Tibial artery (tissue), 4 donors: ENCODE data around the gene TMEM164.
"Not testable (repeated sequence)": the region's sequence is repeated elsewhere in the genome, so short reads cannot be mapped to it uniquely, and the experiment has no call there.

Experiments
- DNase-seq, 2 donors: peaks; one replicate each; pipeline ENCODE4 v3.0.0-alpha.2; 2019
- H3K27ac ChIP-seq, 2 donors: fragments of 200-600 bp; sonication (generic) in 1 of 2; 1 replicate in 1 of 2; 2 replicates in 1 of 2; pipeline ENCODE4 v1.5.1; 2018 to 2019; ENCODE audit warnings: mild to moderate bottlenecking in 1 of 2
- H3K27me3 ChIP-seq, 2 donors: fragments of 200-600 bp; sonication (generic) in 1 of 2; one replicate each; pipeline versions ENCODE4 v1.5.1 to v1.6.0; 2016 to 2019
- H3K36me3 ChIP-seq, 3 donors: fragments of 200-600 bp; sonication (generic) in 2 of 3; one replicate each; pipeline ENCODE4 v1.5.1; 2016 to 2019; ENCODE audit warnings: mild to moderate bottlenecking in 2 of 3
- H3K4me1 ChIP-seq, 4 donors: fragments of 200-600 bp; sonication (generic) in 2 of 4; 1 replicate in 3 of 4; 2 replicates in 1 of 4; pipeline ENCODE4 v1.5.1; 2016 to 2019
- H3K4me3 ChIP-seq, 2 donors: fragments of 200-600 bp; sonication (generic) in 1 of 2; 1 replicate in 1 of 2; 2 replicates in 1 of 2; pipeline ENCODE4 v1.5.1; 2018 to 2019; ENCODE audit warnings: mild to moderate bottlenecking in 2 of 2
- H3K9me3 ChIP-seq, 3 donors: fragments of 200-600 bp; sonication (generic) in 1 of 3; one replicate each; pipeline ENCODE4 v1.5.1; 2016 to 2019
- intact Hi-C: fragments of 100-400 bp; cut with DNase I; formaldehyde crosslinking; loops from one replicate; pipeline ENCODE4 v1.15.0; 2023; ENCODE audit warnings: low total_unique reads
- TF ChIP-seq, protein P1 (sequence below), 2 experiments: fragments of 200-600 bp in 1 of 2; fragments of 450-650 bp in 1 of 2; IDR thresholded peaks; one replicate each; pipeline ENCODE4 v1.5.1; 2017 to 2019; ENCODE audit warnings: antibody characterized with exemption in 2 of 2, mild to moderate bottlenecking in 1 of 2, moderate library complexity in 1 of 2

Gene TMEM164

DNA sequence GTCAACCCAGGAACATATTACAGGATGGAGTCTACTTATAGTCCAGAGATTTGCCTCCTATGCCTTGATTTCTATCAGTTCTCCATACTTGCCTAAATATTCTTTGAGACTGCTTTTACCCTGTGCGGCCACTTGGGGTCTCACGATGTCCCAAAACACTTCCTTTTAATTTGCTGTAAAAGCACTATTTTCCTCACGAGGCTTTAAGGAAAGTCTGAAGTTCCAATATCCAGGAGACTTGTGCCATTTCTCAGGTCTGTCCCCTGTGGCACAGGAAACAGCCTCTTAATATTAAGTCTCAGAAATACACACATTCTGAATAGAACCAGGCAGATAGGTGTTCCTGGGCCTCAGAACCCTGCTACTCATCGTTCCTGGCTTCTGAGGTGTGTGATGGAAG, 142.9 kb downstream of the TMEM164 start:
- TF ChIP-seq, protein P1, sequence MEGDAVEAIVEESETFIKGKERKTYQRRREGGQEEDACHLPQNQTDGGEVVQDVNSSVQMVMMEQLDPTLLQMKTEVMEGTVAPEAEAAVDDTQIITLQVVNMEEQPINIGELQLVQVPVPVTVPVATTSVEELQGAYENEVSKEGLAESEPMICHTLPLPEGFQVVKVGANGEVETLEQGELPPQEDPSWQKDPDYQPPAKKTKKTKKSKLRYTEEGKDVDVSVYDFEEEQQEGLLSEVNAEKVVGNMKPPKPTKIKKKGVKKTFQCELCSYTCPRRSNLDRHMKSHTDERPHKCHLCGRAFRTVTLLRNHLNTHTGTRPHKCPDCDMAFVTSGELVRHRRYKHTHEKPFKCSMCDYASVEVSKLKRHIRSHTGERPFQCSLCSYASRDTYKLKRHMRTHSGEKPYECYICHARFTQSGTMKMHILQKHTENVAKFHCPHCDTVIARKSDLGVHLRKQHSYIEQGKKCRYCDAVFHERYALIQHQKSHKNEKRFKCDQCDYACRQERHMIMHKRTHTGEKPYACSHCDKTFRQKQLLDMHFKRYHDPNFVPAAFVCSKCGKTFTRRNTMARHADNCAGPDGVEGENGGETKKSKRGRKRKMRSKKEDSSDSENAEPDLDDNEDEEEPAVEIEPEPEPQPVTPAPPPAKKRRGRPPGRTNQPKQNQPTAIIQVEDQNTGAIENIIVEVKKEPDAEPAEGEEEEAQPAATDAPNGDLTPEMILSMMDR (IDR thresholded peaks at IDR 0.05), result peak; percentile 22 to 41
- no peaks in the 10 kb centered on the region for H3K27me3 ChIP-seq
- no peaks in the 10 kb centered on the region for H3K36me3 ChIP-seq
- no peak overlapping the region for H3K4me3 ChIP-seq
- H3K27ac ChIP-seq, result peak overlapping the region; percentile 45 to 62
- no peaks in the 10 kb centered on the region for H3K9me3 ChIP-seq
- DNase-seq, result peak in 1 of 2 donors; percentile 23
- intact Hi-C loops, result loop anchor here (5.0 kb wide), 1 partner anchor 239 kb away; no protein-coding TSS in a partner anchor
- H3K4me1 ChIP-seq, result peaks cover 0 to 41% (median 18%) of the 10 kb centered on the region in 4 donors

DNA sequence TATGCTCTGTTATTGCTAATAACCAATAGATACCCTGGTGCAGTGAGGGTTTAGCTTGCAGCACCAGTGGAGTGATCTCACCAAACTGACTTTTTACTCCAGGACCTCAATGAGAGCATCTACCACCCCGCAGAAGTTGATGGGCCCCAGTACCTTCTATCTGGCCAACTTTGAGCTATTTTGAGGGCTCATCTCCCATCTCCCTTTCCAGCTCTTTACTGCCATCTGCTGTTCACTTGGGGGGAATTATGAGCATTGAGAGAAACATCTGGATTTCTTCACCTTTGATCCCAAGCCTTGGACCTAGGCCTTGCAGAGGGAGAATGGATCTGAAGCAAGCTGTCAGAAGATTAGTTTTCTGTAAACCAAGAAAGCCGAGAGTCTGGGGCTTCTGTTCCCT, 143.6 kb downstream of the TMEM164 start:
- no peaks in the 10 kb centered on the region for H3K27me3 ChIP-seq
- intact Hi-C loops, result loop anchor here (5.0 kb wide), 1 partner anchor 239 kb away; no protein-coding TSS in a partner anchor
- H3K27ac ChIP-seq, result peak overlapping the region; percentile 45 to 62
- TF ChIP-seq, protein P1 (IDR thresholded peaks at IDR 0.05), result peak; percentile 49 to 52
- no peak overlapping the region for H3K4me3 ChIP-seq
- DNase-seq, result peak in 1 of 2 donors; percentile 22
- H3K36me3 ChIP-seq, result no peaks in the 10 kb centered on the region
- H3K4me1 ChIP-seq, result peaks cover 0 to 41% (median 18%) of the 10 kb centered on the region in 4 donors
- no peaks in the 10 kb centered on the region for H3K9me3 ChIP-seq

DNA sequence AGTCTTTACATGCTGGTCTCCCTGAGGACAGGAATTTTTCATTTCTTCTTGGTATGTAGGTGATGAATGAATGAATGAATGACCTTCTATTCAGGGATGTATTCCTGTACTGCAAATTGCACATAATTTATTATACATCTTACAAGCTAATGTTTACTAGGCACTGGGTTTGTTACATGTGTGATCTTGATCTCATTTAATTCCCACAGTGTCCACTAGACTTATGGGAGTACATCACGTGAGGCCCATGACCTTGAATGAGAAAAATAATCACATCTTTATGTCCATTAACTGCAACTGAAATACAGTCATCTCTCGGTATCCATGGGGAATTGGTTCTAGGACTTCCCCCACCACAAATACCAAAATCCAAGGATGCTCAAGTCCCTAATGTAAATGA, 150.3 kb downstream of the TMEM164 start:
- no peak overlapping the region for H3K4me3 ChIP-seq
- H3K36me3 ChIP-seq, result no peaks in the 10 kb centered on the region
- DNase-seq, result no peak
- H3K27ac ChIP-seq, result no peak overlapping the region
- intact Hi-C loops, result no loop called here
- no peaks in the 10 kb centered on the region for H3K27me3 ChIP-seq
- no peaks in the 10 kb centered on the region for H3K4me1 ChIP-seq
- no peaks in the 10 kb centered on the region for H3K9me3 ChIP-seq
- TF ChIP-seq, protein P1 (IDR thresholded peaks at IDR 0.05), result no peak

DNA sequence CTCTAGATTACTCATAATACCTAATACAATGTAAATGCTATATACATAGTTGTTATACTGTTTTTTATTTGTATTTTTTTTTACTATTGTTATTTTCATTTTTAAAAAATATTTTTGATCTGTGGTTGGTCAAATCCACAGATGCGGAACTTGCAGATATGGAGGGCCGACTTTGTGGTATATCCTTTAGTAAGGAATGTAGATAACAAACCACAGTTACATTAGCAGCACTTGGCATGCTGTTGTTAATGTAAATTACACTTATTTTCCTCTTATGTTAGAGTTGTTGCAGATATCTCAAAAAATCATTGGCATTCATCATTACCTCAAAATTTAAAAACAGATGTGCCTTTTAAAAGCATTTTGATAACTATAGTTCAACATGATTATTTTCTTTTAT, 151.0 kb downstream of the TMEM164 start:
- Histone ChIP-seq H3K36me3 (no peaks in the 10 kb centered on the region), H3K27me3 (no peaks in the 10 kb centered on the region), H3K9me3 (no peaks in the 10 kb centered on the region), H3K27ac (no peak overlapping the region), H3K4me3 (no peak overlapping the region), H3K4me1 (no peaks in the 10 kb centered on the region)
- intact Hi-C loops, result no loop called here
- DNase-seq, result no peak
- TF ChIP-seq, protein P1 (IDR thresholded peaks at IDR 0.05), result no peak

DNA sequence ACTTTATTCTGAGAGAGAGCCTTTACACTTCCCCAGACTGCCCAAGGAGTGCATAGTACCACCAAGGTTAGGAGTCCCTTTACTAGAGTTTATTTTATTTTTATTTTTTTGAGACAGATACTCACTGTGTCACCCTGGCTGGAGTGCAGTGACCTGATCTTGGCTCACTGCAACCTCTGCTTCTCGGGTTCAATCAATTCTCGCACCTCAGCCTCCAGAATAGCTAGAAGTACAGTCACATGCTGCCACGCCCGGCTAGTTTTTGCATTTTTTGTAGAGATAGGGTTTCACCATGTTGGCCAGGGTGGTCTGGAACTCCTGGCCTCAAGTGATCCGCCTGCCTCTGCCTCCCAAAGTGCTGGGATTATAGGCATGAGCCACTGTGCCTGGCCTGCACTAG, 151.4 kb downstream of the TMEM164 start:
- H3K4me1 ChIP-seq, DNase-seq, intact Hi-C loops, H3K27ac ChIP-seq, H3K27me3 ChIP-seq, H3K4me3 ChIP-seq, H3K36me3 ChIP-seq, H3K9me3 ChIP-seq: not testable (repeated sequence)

DNA sequence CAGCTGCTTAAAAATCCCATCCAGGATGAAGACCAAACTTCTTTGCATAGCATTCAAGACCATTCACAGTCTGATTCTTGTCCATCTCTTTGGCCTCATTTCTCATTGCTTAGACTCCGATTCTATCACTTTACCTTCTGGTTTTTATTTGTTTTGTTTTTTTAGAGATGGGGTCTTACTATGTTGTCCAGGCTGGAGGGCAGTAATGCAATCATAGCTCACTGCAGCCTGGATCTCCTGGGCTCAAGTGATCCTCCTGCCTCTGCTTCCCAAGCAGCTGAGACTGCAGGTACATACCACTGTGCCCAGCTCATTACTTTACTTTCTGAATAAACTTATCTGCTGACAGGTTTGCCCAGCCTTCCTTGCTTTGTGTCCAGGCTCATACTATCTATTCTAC, 152.8 kb downstream of the TMEM164 start:
- DNase-seq, result no peak
- Histone ChIP-seq H3K27ac (no peak overlapping the region), H3K27me3 (no peaks in the 10 kb centered on the region), H3K36me3 (no peaks in the 10 kb centered on the region), H3K4me3 (no peak overlapping the region), H3K4me1 (no peaks in the 10 kb centered on the region), H3K9me3 (no peaks in the 10 kb centered on the region)
- intact Hi-C loops, result no loop called here
- TF ChIP-seq, protein P1 (IDR thresholded peaks at IDR 0.05), result no peak
